Smooth muscle cell (in vitro differentiated cells): ENCODE data around the gene GGTA1. TPM values are rescaled to one million over a fixed set of nuclear protein-coding genes. Genes with fewer than 3 reads are reported as not detected.

ENCODE experiments used
- DNase-seq: peaks from one replicate; lab custom pipeline; 2025; ENCODE audit not compliant: unreplicated experiment; lab: John Stamatoyannopoulos, UW
- H2AFZ ChIP-seq: fragments of 200-600 bp; sonication (generic); 2 replicates; pipeline ENCODE4 v1.6.0; 2016; ENCODE audit warnings: antibody characterized with exemption, low read depth, mild to moderate bottlenecking
- H3F3A ChIP-seq: fragments of 200-600 bp; sonication (generic); 2 replicates; pipeline ENCODE4 v1.6.0; 2017; ENCODE audit warnings: antibody characterized with exemption, low read depth
- H3K27ac ChIP-seq: fragments of 200-600 bp; sonication (generic); 2 replicates; pipeline ENCODE4 v1.5.1; 2016; ENCODE audit warnings: low read depth, mild to moderate bottlenecking
- H3K27me3 ChIP-seq: fragments of 200-600 bp; sonication (generic); 2 replicates; pipeline ENCODE4 v1.6.1; 2016; ENCODE audit warnings: low read depth, mild to moderate bottlenecking
- H3K36me3 ChIP-seq: fragments of 200-600 bp; sonication (generic); 2 replicates; pipeline ENCODE4 v1.5.1; 2016; ENCODE audit warnings: low read depth
- H3K4me1 ChIP-seq: fragments of 200-600 bp; sonication (generic); 2 replicates; pipeline ENCODE4 v1.5.1; 2016; ENCODE audit warnings: low read depth
- H3K4me2 ChIP-seq: fragments of 200-600 bp; sonication (generic); 2 replicates; pipeline ENCODE4 v1.6.0; 2016; ENCODE audit warnings: mild to moderate bottlenecking
- H3K4me3 ChIP-seq: fragments of 200-600 bp; sonication (generic); 2 replicates; pipeline ENCODE4 v1.5.1; 2016; ENCODE audit warnings: mild to moderate bottlenecking
- H3K79me2 ChIP-seq: fragments of 200-600 bp; sonication (generic); 2 replicates; pipeline ENCODE4 v1.6.0; 2016; ENCODE audit warnings: low read depth, mild to moderate bottlenecking
- H3K9ac ChIP-seq: fragments of 200-600 bp; sonication (generic); 2 replicates; pipeline ENCODE4 v1.6.0; 2016; ENCODE audit warnings: low read depth
- H3K9me3 ChIP-seq: fragments of 200-600 bp; sonication (generic); replicated peaks from 2 replicates; pipeline ENCODE4 v1.5.1; 2016; ENCODE audit warnings: low read depth
- H4K20me1 ChIP-seq: fragments of 200-600 bp; sonication (generic); 2 replicates; pipeline ENCODE4 v1.6.0; 2016; ENCODE audit warnings: low read depth
- WGBS: methylation state at CpG from one replicate; pipeline ENCODE4 v1.1.7; 2016; ENCODE audit warnings: low lambda C conversion rate; 5-methylcytosine and 5-hydroxymethylcytosine counted together
- polyA plus RNA-seq: library from polyadenylated mRNA; unstranded; fragments of >200 nt; fragmentation: Nextera tagmentation; extraction: Ambion mirVana; gene quantifications from 2 replicates; pipeline ENCODE4 v1.2.1, GENCODE V29; 2016
- total RNA-seq: library from RNA; depleted of rRNA; stranded (reverse); fragments of >200 nt; gene quantifications from 2 replicates; pipeline ENCODE4 v1.2.3, GENCODE V29; 2014
- TF ChIP-seq, protein P1 (sequence below): fragments of 200-600 bp; sonication (generic); IDR thresholded peaks from 2 replicates; pipeline ENCODE4 v1.5.1; 2017; ENCODE audit warnings: borderline replicate concordance, mild to moderate bottlenecking, antibody characterized with exemption; ENCODE audit not compliant: insufficient read depth, poor library complexity, severe bottlenecking

GGTA1 gene
- total and polyA plus RNA-seq, 2 experiments from 2014 or later = 0.22 to 0.38 TPM

GRCh38 chr9:121483473-121484031 is 16.1 kb downstream of the GGTA1 start:
- no peak for DNase-seq
- Histone ChIP-seq H3K4me3 (no peak overlapping the region), H3K4me1 (peaks cover 12% of the 10 kb centered on the region), H3K79me2 (no peaks in the 10 kb centered on the region), H3K9ac (no peak overlapping the region), H2AFZ (no peak overlapping the region), H3K9me3 (no peaks in the 10 kb centered on the region), H3K4me2 (no peak overlapping the region), H3F3A (no peaks in the 10 kb centered on the region), H4K20me1 (no peaks in the 10 kb centered on the region), H3K27me3 (no peaks in the 10 kb centered on the region), H3K27ac (no peak overlapping the region), H3K36me3 (no peaks in the 10 kb centered on the region)
- WGBS = 74% methylated on average over 7 of the region's 7 CpGs
- TF ChIP-seq, protein P1, sequence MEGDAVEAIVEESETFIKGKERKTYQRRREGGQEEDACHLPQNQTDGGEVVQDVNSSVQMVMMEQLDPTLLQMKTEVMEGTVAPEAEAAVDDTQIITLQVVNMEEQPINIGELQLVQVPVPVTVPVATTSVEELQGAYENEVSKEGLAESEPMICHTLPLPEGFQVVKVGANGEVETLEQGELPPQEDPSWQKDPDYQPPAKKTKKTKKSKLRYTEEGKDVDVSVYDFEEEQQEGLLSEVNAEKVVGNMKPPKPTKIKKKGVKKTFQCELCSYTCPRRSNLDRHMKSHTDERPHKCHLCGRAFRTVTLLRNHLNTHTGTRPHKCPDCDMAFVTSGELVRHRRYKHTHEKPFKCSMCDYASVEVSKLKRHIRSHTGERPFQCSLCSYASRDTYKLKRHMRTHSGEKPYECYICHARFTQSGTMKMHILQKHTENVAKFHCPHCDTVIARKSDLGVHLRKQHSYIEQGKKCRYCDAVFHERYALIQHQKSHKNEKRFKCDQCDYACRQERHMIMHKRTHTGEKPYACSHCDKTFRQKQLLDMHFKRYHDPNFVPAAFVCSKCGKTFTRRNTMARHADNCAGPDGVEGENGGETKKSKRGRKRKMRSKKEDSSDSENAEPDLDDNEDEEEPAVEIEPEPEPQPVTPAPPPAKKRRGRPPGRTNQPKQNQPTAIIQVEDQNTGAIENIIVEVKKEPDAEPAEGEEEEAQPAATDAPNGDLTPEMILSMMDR = no peak

- no peak overlapping the region for H2AFZ ChIP-seq
- H3K4me2 ChIP-seq = no peak overlapping the region
- WGBS = 61% methylated on average over 5 of the region's 5 CpGs
- DNase-seq = no peak
- peaks cover 12% of the 10 kb centered on the region for H3K4me1 ChIP-seq
- H3K4me3 ChIP-seq = no peak overlapping the region
- H3K27me3 ChIP-seq = no peaks in the 10 kb centered on the region
- TF ChIP-seq, protein P1 = no peak
- H3K9ac ChIP-seq = no peak overlapping the region
- H3K36me3 ChIP-seq = no peaks in the 10 kb centered on the region
- no peaks in the 10 kb centered on the region for H3F3A ChIP-seq
- no peaks in the 10 kb centered on the region for H4K20me1 ChIP-seq
- no peak overlapping the region for H3K27ac ChIP-seq
- no peaks in the 10 kb centered on the region for H3K79me2 ChIP-seq
- no peaks in the 10 kb centered on the region for H3K9me3 ChIP-seq
Observed at GRCh38 chr9:121483049-121483448, 16.6 kb downstream of the GGTA1 start.

- Histone ChIP-seq H3K27me3 (peaks cover 8% of the 10 kb centered on the region), H3K9ac (no peak overlapping the region), H3K27ac (no peak overlapping the region), H3K4me3 (no peak overlapping the region), H4K20me1 (no peaks in the 10 kb centered on the region), H3K36me3 (no peaks in the 10 kb centered on the region), H3K4me1 (peaks cover 12% of the 10 kb centered on the region), H3K4me2 (no peak overlapping the region), H3K79me2 (no peaks in the 10 kb centered on the region), H2AFZ (peak overlapping the region; percentile 39), H3F3A (no peaks in the 10 kb centered on the region), H3K9me3 (no peaks in the 10 kb centered on the region)
- 69% methylated on average over 8 of the region's 8 CpGs for WGBS
- DNase-seq = no peak
- TF ChIP-seq, protein P1 = no peak
Observed at GRCh38 chr9:121478816-121479676, 20.6 kb downstream of the GGTA1 start.
